ENCODE measurements around the gene ADAMTS9. TPM values are rescaled to one million over a fixed set of nuclear protein-coding genes. Genes with fewer than 3 reads are reported as not detected.

ADAMTS9 gene
- total and polyA plus RNA-seq, 2 experiments from 2014 or later = 60.5 to 168 TPM

GRCh38 chr3:64470436-64470835, 217.4 kb downstream of the ADAMTS9 start:
- H3K36me3 ChIP-seq = no peaks in the 10 kb centered on the region
- TF ChIP-seq, protein P1, sequence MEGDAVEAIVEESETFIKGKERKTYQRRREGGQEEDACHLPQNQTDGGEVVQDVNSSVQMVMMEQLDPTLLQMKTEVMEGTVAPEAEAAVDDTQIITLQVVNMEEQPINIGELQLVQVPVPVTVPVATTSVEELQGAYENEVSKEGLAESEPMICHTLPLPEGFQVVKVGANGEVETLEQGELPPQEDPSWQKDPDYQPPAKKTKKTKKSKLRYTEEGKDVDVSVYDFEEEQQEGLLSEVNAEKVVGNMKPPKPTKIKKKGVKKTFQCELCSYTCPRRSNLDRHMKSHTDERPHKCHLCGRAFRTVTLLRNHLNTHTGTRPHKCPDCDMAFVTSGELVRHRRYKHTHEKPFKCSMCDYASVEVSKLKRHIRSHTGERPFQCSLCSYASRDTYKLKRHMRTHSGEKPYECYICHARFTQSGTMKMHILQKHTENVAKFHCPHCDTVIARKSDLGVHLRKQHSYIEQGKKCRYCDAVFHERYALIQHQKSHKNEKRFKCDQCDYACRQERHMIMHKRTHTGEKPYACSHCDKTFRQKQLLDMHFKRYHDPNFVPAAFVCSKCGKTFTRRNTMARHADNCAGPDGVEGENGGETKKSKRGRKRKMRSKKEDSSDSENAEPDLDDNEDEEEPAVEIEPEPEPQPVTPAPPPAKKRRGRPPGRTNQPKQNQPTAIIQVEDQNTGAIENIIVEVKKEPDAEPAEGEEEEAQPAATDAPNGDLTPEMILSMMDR (IDR thresholded peaks at IDR 0.05; ENCODE audit: low read depth, low read length) = no peak
- no peak for DNase-seq (ENCODE audit: low read depth in 1 of 2, low spot score in 1 of 2)
- H3K4me3 ChIP-seq = no peak overlapping the region
- H3K27me3 ChIP-seq = no peaks in the 10 kb centered on the region
- H3K27ac ChIP-seq = no peak overlapping the region
- no peaks in the 10 kb centered on the region for H3K4me1 ChIP-seq (ENCODE audit: low read depth)
- H3K9me3 ChIP-seq (ENCODE audit: low read depth) = no peaks in the 10 kb centered on the region

DNA sequence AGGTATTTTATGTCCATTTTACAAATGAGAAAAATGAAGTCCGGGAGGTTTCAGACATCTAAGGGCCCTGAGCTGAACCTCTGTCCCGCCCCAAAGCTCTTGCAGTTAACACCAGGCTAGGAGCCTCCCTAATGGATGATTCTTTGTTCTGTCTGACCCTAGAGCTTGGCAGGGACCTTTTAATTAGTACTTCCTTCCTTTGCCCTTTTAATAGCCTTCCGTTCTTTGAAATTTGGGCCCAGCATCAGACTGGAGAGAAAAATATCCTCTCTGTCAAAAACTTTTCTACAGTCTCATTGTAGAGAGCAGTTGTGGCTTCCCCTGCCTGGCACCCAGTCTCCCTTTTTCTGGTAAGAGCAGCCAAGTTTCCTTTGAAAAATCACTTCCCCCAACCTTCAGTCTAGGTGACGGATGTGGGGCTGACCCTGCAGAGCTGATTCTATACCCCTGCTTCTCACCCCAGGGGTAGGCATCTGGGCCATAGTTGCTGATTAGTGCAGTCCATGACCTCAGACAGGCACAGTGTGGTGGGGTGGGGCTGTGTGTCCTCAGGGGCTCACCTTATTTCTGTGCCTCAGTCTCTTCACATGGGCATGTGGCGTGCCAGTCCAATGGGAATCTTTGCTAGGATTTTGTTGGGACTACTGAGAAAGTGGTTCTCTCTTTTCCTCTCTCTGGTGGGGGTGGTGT, 220.4 kb downstream of the ADAMTS9 start:
- no peaks in the 10 kb centered on the region for H3K4me1 ChIP-seq (ENCODE audit: low read depth)
- no peak overlapping the region for H3K27ac ChIP-seq
- no peaks in the 10 kb centered on the region for H3K27me3 ChIP-seq
- no peak overlapping the region for H3K4me3 ChIP-seq
- no peaks in the 10 kb centered on the region for H3K36me3 ChIP-seq
- no peaks in the 10 kb centered on the region for H3K9me3 ChIP-seq (ENCODE audit: low read depth)
- DNase-seq (ENCODE audit: low read depth in 1 of 2, low spot score in 1 of 2) = no peak
- TF ChIP-seq, protein P1 (IDR thresholded peaks at IDR 0.05; ENCODE audit: low read depth, low read length) = no peak

Data from cardiac muscle cell (in vitro differentiated cells and primary cell).